GM19025 (cell line): ENCODE measurements around the gene VEGFA.

ENCODE experiments used
- ATAC-seq: cut with Tn5 transposase; IDR thresholded peaks from one replicate; pipeline ENCODE4 v1.9.1; 2021; ENCODE audit warnings: mild to moderate bottlenecking, low read depth, moderate library complexity; ENCODE audit not compliant: unreplicated experiment

The VEGFA gene

DNA sequence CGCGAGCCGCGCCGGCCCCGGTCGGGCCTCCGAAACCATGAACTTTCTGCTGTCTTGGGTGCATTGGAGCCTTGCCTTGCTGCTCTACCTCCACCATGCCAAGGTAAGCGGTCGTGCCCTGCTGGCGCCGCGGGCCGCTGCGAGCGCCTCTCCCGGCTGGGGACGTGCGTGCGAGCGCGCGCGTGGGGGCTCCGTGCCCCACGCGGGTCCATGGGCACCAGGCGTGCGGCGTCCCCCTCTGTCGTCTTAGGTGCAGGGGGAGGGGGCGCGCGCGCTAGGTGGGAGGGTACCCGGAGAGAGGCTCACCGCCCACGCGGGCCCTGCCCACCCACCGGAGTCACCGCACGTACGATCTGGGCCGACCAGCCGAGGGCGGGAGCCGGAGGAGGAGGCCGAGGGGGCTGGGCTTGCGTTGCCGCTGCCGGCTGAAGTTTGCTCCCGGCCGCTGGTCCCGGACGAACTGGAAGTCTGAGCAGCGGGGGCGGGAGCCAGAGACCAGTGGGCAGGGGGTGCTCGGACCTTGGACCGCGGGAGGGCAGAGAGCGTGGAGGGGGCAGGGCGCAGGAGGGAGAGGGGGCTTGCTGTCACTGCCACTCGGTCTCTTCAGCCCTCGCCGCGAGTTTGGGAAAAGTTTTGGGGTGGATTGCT lies 1.3 kb downstream of the VEGFA start:
- peak; percentile 30 for ATAC-seq

GRCh38 chr6:43771858-43772680 lies 2.1 kb downstream of the VEGFA start:
- ATAC-seq, result no peak

DNA sequence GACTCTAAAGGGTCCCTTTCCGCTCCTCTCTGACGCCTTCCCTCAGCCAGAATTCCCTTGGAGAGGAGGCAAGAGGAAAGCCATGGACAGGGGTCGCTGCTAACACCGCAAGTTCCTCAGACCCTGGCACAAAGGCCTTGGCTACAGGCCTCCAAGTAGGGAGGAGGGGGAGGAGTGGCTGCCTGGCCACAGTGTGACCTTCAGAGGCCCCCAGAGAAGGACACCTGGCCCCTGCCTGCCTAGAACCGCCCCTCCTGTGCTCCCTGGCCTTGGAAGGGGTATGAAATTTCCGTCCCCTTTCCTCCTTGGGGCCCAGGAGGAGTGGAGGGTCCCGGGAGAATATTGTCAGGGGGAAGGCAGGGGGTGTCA lies 2.7 kb downstream of the VEGFA start:
- ATAC-seq, result no peak

GRCh38 chr6:43773050-43773979 lies 3.3 kb downstream of the VEGFA start:
- ATAC-seq, result no peak

- no peak for ATAC-seq
Measured at GRCh38 chr6:43773980-43774775, 4.2 kb downstream of the VEGFA start.

DNA sequence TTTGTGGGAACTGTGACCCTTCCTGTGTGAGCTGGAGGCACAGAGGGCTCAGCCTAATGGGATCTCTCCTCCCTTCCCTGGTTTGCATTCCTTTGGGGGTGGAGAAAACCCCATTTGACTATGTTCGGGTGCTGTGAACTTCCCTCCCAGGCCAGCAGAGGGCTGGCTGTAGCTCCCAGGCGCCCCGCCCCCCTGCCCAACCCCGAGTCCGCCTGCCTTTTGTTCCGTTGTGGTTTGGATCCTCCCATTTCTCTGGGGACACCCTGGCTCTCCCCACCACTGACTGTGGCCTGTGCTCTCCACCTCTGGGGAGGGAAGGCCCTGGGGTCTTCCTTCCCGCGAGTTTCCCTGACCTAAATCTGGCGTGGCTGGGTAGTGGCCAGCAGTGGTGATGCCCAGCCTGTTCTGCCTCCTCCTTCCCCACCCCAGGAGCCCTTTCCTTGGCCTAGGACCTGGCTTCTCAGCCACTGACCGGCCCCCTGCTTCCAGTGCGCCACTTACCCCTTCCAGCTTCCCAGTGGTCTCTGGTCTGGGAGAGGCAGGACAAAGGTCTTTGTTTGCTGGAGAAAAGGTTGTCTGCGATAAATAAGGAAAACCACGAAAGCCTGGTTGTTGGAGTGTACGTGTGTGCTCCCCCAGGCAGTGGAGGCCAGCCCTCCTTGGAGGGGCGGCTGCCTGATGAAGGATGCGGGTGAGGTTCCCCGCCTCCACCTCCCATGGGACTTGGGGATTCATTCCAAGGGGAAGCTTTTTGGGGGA lies 4.9 kb downstream of the VEGFA start:
- no peak for ATAC-seq

GRCh38 chr6:43775535-43775885 lies 5.5 kb downstream of the VEGFA start:
- no peak for ATAC-seq

DNA sequence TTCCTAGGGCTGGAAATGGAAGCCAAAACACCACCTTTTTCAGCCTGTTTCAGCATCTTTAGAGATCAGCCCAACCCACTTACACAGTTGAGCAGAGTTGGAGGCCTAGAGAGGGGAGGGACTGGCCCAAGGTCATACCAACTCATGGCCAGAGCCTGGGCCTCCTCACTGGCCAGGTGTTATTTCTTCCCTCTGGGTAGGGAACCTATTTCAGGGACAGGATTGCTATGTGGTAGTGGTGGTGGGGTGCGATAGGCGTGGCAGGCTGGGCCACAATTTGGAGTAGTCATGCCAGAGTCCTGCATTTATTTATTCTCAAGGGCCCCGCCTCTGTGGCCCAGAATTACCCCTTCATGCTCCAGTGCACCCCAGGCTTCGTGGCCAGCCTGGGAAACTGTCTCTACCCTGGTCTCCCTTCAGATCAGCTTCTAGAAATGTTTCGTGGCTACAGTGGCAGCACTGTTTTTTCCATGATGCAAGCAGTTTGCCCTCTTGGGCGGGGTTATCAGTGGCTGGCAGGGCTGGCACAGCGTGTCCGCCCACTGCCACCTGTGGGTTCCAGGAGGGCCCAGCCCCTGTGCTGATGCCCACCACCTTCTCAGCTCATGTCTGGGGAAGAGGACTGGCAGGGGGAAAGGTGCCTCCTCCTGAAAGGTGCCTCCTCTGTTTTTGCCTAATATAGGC lies 6.2 kb downstream of the VEGFA start:
- no peak for ATAC-seq

GRCh38 chr6:43776799-43777776 lies 7.1 kb downstream of the VEGFA start:
- no peak for ATAC-seq

GRCh38 chr6:43778131-43778855 lies 8.3 kb downstream of the VEGFA start:
- no peak for ATAC-seq

DNA sequence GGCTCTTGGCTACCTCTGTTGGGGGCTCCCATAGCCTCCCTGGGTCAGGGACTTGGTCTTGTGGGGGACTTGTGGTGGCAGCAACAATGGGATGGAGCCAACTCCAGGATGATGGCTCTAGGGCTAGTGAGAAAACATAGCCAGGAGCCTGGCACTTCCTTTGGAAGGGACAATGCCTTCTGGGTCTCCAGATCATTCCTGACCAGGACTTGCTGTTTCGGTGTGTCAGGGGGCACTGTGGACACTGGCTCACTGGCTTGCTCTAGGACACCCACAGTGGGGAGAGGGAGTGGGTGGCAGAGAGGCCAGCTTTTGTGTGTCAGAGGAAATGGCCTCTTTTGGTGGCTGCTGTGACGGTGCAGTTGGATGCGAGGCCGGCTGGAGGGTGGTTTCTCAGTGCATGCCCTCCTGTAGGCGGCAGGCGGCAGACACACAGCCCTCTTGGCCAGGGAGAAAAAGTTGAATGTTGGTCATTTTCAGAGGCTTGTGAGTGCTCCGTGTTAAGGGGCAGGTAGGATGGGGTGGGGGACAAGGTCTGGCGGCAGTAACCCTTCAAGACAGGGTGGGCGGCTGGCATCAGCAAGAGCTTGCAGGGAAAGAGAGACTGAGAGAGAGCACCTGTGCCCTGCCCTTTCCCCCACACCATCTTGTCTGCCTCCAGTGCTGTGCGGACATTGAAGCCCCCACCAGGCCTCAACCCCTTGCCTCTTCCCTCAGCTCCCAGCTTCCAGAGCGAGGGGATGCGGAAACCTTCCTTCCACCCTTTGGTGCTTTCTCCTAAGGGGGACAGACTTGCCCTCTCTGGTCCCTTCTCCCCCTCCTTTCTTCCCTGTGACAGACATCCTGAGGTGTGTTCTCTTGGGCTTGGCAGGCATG lies 9.2 kb downstream of the VEGFA start:
- no peak for ATAC-seq

- ATAC-seq, result no peak
Measured at GRCh38 chr6:43779852-43780236, 9.8 kb downstream of the VEGFA start.

- ATAC-seq, result no peak
Measured at GRCh38 chr6:43780293-43780692, 10.3 kb downstream of the VEGFA start.

- ATAC-seq, result no peak
Measured at GRCh38 chr6:43780941-43781928, 11.2 kb downstream of the VEGFA start.
